Fibroblast of skin of abdomen (primary cell): ENCODE measurements around the gene FLOT1.
"Not testable (repeated sequence)": the region's sequence is repeated elsewhere in the genome, so short reads cannot be mapped to it uniquely, and the experiment has no call there.

Experiments used
- DNase-seq: peaks from one replicate; pipeline ENCODE4 v3.0.0-alpha.2; 2013

The FLOT1 gene

GRCh38 chr6:30747300-30747687 is 4.8 kb upstream of the FLOT1 start:
- DNase-seq: no peak

- DNase-seq: peak; percentile 96
These were observed 1.7 kb upstream of the FLOT1 start, which contains the start of gene IER3 for GRCh38 chr6:30744054-30744805. Gene IER3, minus strand, starts transcription at chr6:30744547. Its CDS starts 29 bp downstream, at chr6:30744518.

- no peak for DNase-seq
These were observed 889 bp upstream of the FLOT1 start for GRCh38 chr6:30743099-30744053.

GRCh38 chr6:30741789-30742315 is 635 bp downstream of the FLOT1 start:
- peak; percentile 79 for DNase-seq

GRCh38 chr6:30741063-30741779 is 1.3 kb downstream of the FLOT1 start:
- DNase-seq: no peak

GRCh38 chr6:30740540-30740870 is 2.0 kb downstream of the FLOT1 start:
- no peak for DNase-seq

- no peak for DNase-seq
These were observed 4.0 kb downstream of the FLOT1 start for GRCh38 chr6:30738532-30738931.

- DNase-seq: no peak
These were observed 6.7 kb downstream of the FLOT1 start for GRCh38 chr6:30735668-30736314.

- DNase-seq: no peak
These were observed 10.1 kb downstream of the FLOT1 start for GRCh38 chr6:30732237-30732943.

GRCh38 chr6:30730601-30731435 is 11.7 kb downstream of the FLOT1 start:
- DNase-seq: peak; percentile 57

- peak; percentile 49 for DNase-seq
These were observed 14.4 kb downstream of the FLOT1 start for GRCh38 chr6:30727920-30728553.

- no peak for DNase-seq
These were observed 15.7 kb downstream of the FLOT1 start for GRCh38 chr6:30726506-30727413.

- DNase-seq: peak; percentile 65
These were observed 16.6 kb downstream of the FLOT1 start for GRCh38 chr6:30725713-30726505.

GRCh38 chr6:30724906-30725667 is 17.4 kb downstream of the FLOT1 start:
- no peak for DNase-seq

GRCh38 chr6:30723843-30724741 is 18.4 kb downstream of the FLOT1 start:
- DNase-seq: not testable (repeated sequence)
